ENCODE measurements around the gene FAM83E.

- TF ChIP-seq, protein P1, sequence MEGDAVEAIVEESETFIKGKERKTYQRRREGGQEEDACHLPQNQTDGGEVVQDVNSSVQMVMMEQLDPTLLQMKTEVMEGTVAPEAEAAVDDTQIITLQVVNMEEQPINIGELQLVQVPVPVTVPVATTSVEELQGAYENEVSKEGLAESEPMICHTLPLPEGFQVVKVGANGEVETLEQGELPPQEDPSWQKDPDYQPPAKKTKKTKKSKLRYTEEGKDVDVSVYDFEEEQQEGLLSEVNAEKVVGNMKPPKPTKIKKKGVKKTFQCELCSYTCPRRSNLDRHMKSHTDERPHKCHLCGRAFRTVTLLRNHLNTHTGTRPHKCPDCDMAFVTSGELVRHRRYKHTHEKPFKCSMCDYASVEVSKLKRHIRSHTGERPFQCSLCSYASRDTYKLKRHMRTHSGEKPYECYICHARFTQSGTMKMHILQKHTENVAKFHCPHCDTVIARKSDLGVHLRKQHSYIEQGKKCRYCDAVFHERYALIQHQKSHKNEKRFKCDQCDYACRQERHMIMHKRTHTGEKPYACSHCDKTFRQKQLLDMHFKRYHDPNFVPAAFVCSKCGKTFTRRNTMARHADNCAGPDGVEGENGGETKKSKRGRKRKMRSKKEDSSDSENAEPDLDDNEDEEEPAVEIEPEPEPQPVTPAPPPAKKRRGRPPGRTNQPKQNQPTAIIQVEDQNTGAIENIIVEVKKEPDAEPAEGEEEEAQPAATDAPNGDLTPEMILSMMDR (IDR thresholded peaks at IDR 0.05), result no peak
- no peak for TF ChIP-seq POLR2AphosphoS5 (IDR thresholded peaks at IDR 0.05; ENCODE audit: insufficient read depth in 1 of 2, low read depth in 1 of 2)
Observed at GRCh38 chr19:48625891-48626327, 11.0 kb upstream of the FAM83E start.
